AG04449 (cell line): ENCODE data around the gene ITGA5.

Experiments used
- CTCF ChIA-PET: fragments of 350-600 bp; formaldehyde crosslinking; extraction: SDS; loops from one replicate; lab custom pipeline; 2021; ENCODE audit warnings: antibody characterized with exemption; lab: Yijun Ruan, JAX
- POLR2A ChIA-PET: fragments of 400-600, 350-600 bp; formaldehyde crosslinking; extraction: SDS; loops from one replicate; lab custom pipeline; 2020; ENCODE audit warnings: antibody characterized with exemption, inconsistent platforms; lab: Yijun Ruan, JAX
- DNase-seq: peaks from one replicate; pipeline ENCODE4 v3.0.0-alpha.2; 2010; ENCODE audit warnings: low read depth, low spot score
- H3K4me3 ChIP-seq: 2 replicates; pipeline ENCODE4 v1.5.1; 2011; ENCODE audit warnings: low read depth, mild to moderate bottlenecking, control low read depth, low read length
- CTCF ChIP-seq: IDR thresholded peaks from one replicate; pipeline ENCODE4 v1.5.1; 2011; ENCODE audit warnings: mild to moderate bottlenecking, moderate library complexity, low read length, control low read depth, inconsistent platforms; ENCODE audit not compliant: insufficient read depth; ENCODE audit errors: missing control alignments

The ITGA5 gene

GRCh38 chr12:54437697-54438096, 18.6 kb upstream of the ITGA5 start:
- ChIA-PET POLR2A (no interaction called here), CTCF (interaction anchor here (1.2 to 28.0 kb wide), 11 partner anchors 10 to 69 kb away, joined by 9 to 940 read pairs (median 55); partner anchors contain the start of genes ITGA5 and ZNF385A)
- no peak for DNase-seq
- no peak overlapping the region for H3K4me3 ChIP-seq
- TF ChIP-seq CTCF = no peak

GRCh38 chr12:54437243-54437642, 18.2 kb upstream of the ITGA5 start:
- POLR2A ChIA-PET = no interaction called here
- H3K4me3 ChIP-seq = no peak overlapping the region
- TF ChIP-seq CTCF = no peak
- DNase-seq = no peak
- CTCF ChIA-PET = interaction anchor here (1.0 to 28.0 kb wide), 11 partner anchors 9 to 68 kb away, joined by 3 to 940 read pairs (median 55); partner anchors contain the start of genes ITGA5 and ZNF385A

- no peak overlapping the region for H3K4me3 ChIP-seq
- CTCF ChIA-PET = interaction anchor here (0.9 to 28.0 kb wide), 10 partner anchors 12 to 62 kb away, joined by 3 to 940 read pairs (median 7); partner anchors contain the start of gene ITGA5
- no peak for DNase-seq
- POLR2A ChIA-PET = interaction anchor here (1.7 kb wide), 1 partner anchor 21 kb away, joined by 6 read pairs; no protein-coding TSS in a partner anchor
- TF ChIP-seq CTCF = no peak
These were observed 13.7 kb upstream of the ITGA5 start for GRCh38 chr12:54432815-54433164.

GRCh38 chr12:54431911-54432814, 13.1 kb upstream of the ITGA5 start:
- ChIA-PET POLR2A (interaction anchor here (1.1 to 1.7 kb wide), 2 partner anchors 11 to 20 kb away, joined by 3 to 6 read pairs; no protein-coding TSS in a partner anchor), CTCF (interaction anchor here (1.0 to 28.0 kb wide), 13 partner anchors 7 to 61 kb away, joined by 3 to 940 read pairs (median 7); partner anchors contain the start of gene ITGA5)
- no peak overlapping the region for H3K4me3 ChIP-seq
- no peak for DNase-seq
- TF ChIP-seq CTCF = no peak

GRCh38 chr12:54430471-54431069, 11.5 kb upstream of the ITGA5 start:
- DNase-seq = no peak
- ChIA-PET CTCF (interaction anchor here (1.0 to 28.0 kb wide), 10 partner anchors 8 to 215 kb away, joined by 3 to 940 read pairs (median 6); no protein-coding TSS in a partner anchor), POLR2A (no interaction called here)
- TF ChIP-seq CTCF = no peak
- H3K4me3 ChIP-seq = no peak overlapping the region
